ENCODE data around the gene ZBTB40. TPM values are rescaled to one million over a fixed set of nuclear protein-coding genes. Genes with fewer than 3 reads are reported as not detected.

The ZBTB40 gene
- polyA plus RNA-seq, 3 donors, result 3.5 to 5.1 (median 5.1) TPM

- H3K27ac ChIP-seq (ENCODE audit: low read depth, low read length), result no peak overlapping the region
- WGBS, 3 donors, result 66 to 84% (median 77%) methylated on average over 7 of the region's 7 CpGs
Measured at GRCh38 chr1:22517956-22518355, 66.3 kb downstream of the ZBTB40 start.

GRCh38 chr1:22518379-22518778, 66.7 kb downstream of the ZBTB40 start:
- H3K27ac ChIP-seq (ENCODE audit: low read depth, low read length), result no peak overlapping the region
- 53 to 85% (median 84%) methylated on average over 3 of the region's 3 CpGs for WGBS, 3 donors

DNA sequence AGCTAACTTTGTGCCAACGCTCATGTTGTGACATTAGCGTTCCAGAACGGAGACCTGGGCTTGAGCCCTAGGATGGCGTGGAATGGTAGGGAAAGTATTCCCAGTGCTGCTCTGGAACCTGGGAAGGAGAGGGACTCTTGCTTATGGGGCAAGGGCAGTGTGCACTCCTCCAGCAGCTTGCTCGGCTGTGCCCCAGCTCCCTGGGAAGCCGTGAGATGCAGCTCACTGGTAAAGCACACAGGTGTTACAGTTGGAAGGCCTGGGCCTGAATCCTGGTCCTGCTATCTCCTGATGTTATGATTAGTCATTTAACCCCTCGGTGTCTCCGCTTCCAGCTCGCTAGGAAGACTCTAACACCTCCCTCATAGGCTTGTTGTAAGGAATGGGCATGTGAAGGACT, 69.2 kb downstream of the ZBTB40 start:
- 55 to 97% (median 95%) methylated on average over 9 of the region's 9 CpGs for WGBS, 3 donors

GRCh38 chr1:22521692-22522091, 70.0 kb downstream of the ZBTB40 start:
- H3K27ac ChIP-seq (ENCODE audit: low read depth, low read length), result no peak overlapping the region
- 59 to 99% (median 98%) methylated on average over 4 of the region's 4 CpGs for WGBS, 3 donors

More for the DNA sequence above, 69.2 kb downstream of the ZBTB40 start:
- no peak overlapping the region for H3K27ac ChIP-seq (ENCODE audit: low read depth, low read length)

DNA sequence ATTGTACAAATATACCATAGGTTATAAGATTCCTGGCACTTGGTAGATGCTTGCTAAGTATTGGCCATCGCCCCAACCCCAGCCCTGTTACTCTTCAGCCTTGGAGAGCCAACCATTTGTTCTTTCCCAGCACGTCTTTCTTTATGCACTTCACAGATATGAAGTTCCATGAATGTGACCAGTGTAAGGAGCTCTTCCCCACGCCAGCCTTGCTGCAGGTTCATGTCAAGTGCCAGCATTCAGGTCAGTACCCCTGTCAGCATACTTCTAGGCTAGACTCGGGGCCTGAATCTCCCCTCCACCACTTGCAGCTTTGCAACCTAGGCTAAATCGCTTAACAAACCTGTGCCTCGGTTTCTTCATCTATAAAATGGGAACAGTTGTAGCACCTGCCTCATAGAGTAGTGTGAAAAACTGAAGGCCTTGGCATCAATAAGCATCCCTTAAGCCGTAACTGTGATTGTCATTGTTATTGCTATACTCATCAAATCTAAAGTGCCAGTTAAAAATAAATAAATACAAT, 70.6 kb downstream of the ZBTB40 start:
- WGBS, 3 donors, result 78 to 98% (median 96%) methylated on average over 7 of the region's 7 CpGs

GRCh38 chr1:22524481-22524880, 72.8 kb downstream of the ZBTB40 start:
- 55 to 82% (median 71%) methylated on average over 5 of the region's 5 CpGs for WGBS, 3 donors
- no peak overlapping the region for H3K27ac ChIP-seq (ENCODE audit: low read depth, low read length)

More for the DNA sequence above, 70.6 kb downstream of the ZBTB40 start:
- H3K27ac ChIP-seq (ENCODE audit: low read depth, low read length), result no peak overlapping the region

DNA sequence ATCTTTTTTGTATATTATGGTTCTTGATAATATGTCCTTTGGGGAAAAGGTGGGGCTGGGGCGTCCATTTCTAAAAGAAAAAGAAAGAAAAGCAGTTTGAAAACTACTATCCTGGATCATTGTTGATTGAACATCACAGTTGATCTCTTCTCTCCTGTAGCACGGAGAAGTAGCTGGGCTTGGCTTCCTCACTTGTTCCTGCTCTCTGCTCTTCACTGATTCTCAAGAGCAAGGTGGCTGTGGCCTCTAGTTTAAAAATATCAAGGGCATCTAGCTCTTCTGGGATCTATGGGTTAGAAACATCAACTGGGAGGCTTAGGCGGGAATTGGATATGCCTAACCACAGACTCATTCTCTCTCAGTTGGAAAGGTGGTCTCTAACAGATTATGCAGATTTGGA, 73.6 kb downstream of the ZBTB40 start:
- H3K27ac ChIP-seq (ENCODE audit: low read depth, low read length), result no peak overlapping the region
- 71 to 94% (median 86%) methylated on average over 3 of the region's 3 CpGs for WGBS, 3 donors

DNA sequence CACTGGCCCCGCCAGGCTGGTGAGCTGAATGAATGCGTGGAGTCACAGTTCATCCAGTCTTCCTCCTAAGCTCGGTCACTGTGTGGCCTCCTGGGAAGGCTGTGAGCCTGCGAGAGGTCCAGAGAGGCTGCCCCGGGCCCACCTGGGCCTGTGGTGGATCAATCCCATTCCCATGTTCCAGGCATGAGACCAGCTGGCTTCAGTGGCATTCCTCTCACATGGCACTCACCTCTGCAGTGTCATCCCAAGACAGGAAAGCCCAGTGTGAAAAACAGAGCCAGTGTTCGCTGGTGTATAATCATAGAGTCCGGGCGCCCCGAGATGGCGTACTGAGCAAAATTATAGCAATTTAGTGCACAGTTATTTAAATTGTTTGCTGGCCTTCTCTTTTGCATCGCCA, 74.0 kb downstream of the ZBTB40 start:
- whole genome bisulfite sequencing, 3 donors, result 76 to 96% (median 89%) methylated on average over 11 of the region's 11 CpGs
- H3K27ac ChIP-seq (ENCODE audit: low read depth, low read length), result no peak overlapping the region

- 46 to 88% (median 81%) methylated on average over 11 of the region's 11 CpGs for WGBS, 3 donors
- no peak overlapping the region for H3K27ac ChIP-seq (ENCODE audit: low read depth, low read length)
Measured at GRCh38 chr1:22526098-22526497, 74.4 kb downstream of the ZBTB40 start.

- H3K27ac ChIP-seq (ENCODE audit: low read depth, low read length), result no peak overlapping the region
- 89 to 93% (median 92%) methylated on average over 5 of the region's 5 CpGs for WGBS, 3 donors
Measured at GRCh38 chr1:22526677-22527076, 75.0 kb downstream of the ZBTB40 start.

DNA sequence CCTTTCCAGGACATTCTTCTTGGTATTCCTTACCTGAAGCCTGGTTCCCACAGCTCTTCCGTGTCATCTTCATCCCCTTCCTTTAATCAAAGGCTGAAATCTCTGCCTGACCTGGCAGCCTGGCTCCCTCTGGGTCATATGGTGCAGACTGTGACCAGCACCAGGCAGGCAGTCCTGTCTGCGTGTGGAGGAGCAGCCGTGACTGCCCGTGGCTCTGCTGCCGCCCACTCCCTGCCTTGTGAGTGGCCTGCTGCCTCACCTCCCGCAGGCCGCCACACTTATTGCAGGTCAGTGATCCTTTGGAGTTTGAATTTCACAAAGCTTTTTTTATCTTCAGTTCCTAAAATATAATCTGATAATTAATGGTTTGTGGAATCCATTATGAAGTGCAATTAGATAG, 75.5 kb downstream of the ZBTB40 start:
- WGBS, 3 donors, result 63 to 90% (median 87%) methylated on average over 7 of the region's 7 CpGs
- no peak overlapping the region for H3K27ac ChIP-seq (ENCODE audit: low read depth, low read length)

GRCh38 chr1:22527555-22528296, 76.1 kb downstream of the ZBTB40 start:
- WGBS, 3 donors, result 44 to 91% (median 87%) methylated on average over 15 of the region's 15 CpGs
- H3K27ac ChIP-seq (ENCODE audit: low read depth, low read length), result no peak overlapping the region

- no peak overlapping the region for H3K27ac ChIP-seq (ENCODE audit: low read depth, low read length)
- 93 to 96% (median 96%) methylated on average over 7 of the region's 7 CpGs for WGBS, 3 donors
Measured at GRCh38 chr1:22528451-22528850, 76.8 kb downstream of the ZBTB40 start.

- WGBS, 3 donors, result 63 to 76% (median 67%) methylated on average over 12 of the region's 12 CpGs
- H3K27ac ChIP-seq (ENCODE audit: low read depth, low read length), result peak overlapping the region; percentile 3
Measured at GRCh38 chr1:22529901-22530621, 78.4 kb downstream of the ZBTB40 start.

DNA sequence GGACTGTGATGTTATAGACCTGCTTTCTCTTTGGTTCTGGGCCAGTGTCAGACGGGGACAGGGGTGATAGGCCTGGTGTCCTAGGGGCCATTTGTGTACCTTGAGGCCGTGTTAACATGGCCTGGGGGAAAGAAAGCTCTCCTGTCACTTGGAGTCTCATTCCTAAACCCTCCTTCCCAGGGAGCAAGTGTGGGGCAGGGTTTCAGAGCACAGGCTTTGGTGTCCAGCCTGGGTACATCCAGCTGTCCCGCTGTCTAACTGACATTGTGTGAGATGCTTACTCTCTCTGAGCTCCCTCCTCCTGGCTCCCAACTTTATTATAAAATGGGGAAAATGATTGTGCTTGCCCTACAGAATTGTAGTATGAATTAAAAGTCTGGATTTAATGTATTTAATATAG, 79.1 kb downstream of the ZBTB40 start:
- WGBS, 3 donors, result 70 to 81% (median 74%) methylated on average over 3 of the region's 3 CpGs

GRCh38 chr1:22531251-22531650, 79.6 kb downstream of the ZBTB40 start:
- 27 to 56% (median 51%) methylated on average over 6 of the region's 6 CpGs for WGBS, 3 donors
- H3K27ac ChIP-seq (ENCODE audit: low read depth, low read length), result no peak overlapping the region

More for the DNA sequence above, 79.1 kb downstream of the ZBTB40 start:
- peak overlapping the region; percentile 3 for H3K27ac ChIP-seq (ENCODE audit: low read depth, low read length)

DNA sequence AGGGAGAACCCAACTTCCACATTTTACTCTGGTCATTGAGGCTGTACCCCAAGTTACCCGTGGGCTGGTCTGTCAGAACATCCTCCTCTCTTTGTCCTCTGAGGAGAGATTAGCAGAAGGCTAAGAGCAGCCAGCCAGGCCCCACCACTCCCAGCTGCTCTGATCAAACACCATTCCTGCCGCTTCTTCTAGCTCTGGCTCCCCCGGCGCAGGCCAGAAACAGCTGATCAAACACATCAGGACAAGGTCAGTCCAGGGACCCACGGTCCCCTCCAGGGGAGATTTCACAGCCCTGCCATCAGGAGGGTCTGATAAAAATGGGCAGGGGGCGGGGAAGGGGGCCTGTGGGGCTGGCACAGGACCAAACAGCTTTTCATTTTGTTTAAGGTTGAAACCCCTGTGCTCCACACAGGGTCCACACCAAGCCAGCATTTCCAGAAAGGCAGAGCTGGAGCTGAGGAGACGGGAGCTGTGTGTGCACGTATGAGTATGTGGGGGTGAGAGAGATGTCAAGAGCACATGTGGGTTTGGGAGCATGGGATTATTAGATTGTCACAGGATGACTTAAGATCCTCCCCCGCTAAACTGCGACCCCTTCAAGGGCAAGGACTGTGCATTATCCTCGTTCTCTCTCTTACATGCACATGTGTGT, 81.7 kb downstream of the ZBTB40 start:
- 30 to 87% (median 83%) methylated on average over 11 of the region's 11 CpGs for WGBS, 3 donors

DNA sequence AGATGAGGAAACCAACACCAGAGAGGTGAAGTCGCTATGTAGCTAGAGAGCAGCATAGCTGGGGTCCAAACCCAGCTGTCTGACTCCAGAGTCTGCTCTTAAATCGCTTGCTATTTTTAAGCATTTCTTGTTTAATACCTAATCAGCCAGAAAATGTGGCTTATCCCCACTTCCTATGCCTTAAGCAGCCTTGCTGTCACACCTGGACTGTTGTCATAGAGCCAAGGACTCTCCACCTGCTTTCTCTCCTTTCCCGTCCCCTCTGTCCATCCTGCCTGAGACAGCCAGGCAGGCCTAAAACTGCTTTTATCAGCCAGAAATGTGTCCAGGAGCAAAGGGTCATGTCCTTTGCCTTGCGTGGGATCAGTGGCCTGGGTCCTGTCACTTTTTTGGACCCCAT, 83.3 kb downstream of the ZBTB40 start:
- WGBS, 3 donors, result 45 to 96% (median 95%) methylated on average over 4 of the region's 4 CpGs
- no peak overlapping the region for H3K27ac ChIP-seq (ENCODE audit: low read depth, low read length)

More for the DNA sequence above, 81.7 kb downstream of the ZBTB40 start:
- H3K27ac ChIP-seq (ENCODE audit: low read depth, low read length), result no peak overlapping the region

GRCh38 chr1:22535399-22535798, 83.7 kb downstream of the ZBTB40 start:
- WGBS, 3 donors, result 80 to 95% (median 90%) methylated on average over 6 of the region's 6 CpGs
- no peak overlapping the region for H3K27ac ChIP-seq (ENCODE audit: low read depth, low read length)
